Panc1 (cell line): ENCODE data around the gene CD300LG.

Experiments used
- CTCF ChIP-seq: fragments of 450-650 bp; IDR thresholded peaks from 2 replicates; pipeline ENCODE4 v1.5.1; 2017; ENCODE audit warnings: mild to moderate bottlenecking
- TCF7L2 ChIP-seq: IDR thresholded peaks from 2 replicates; pipeline ENCODE4 v1.6.1; 2011; ENCODE audit warnings: mild to moderate bottlenecking, low read depth, low read length, inconsistent platforms

DNA sequence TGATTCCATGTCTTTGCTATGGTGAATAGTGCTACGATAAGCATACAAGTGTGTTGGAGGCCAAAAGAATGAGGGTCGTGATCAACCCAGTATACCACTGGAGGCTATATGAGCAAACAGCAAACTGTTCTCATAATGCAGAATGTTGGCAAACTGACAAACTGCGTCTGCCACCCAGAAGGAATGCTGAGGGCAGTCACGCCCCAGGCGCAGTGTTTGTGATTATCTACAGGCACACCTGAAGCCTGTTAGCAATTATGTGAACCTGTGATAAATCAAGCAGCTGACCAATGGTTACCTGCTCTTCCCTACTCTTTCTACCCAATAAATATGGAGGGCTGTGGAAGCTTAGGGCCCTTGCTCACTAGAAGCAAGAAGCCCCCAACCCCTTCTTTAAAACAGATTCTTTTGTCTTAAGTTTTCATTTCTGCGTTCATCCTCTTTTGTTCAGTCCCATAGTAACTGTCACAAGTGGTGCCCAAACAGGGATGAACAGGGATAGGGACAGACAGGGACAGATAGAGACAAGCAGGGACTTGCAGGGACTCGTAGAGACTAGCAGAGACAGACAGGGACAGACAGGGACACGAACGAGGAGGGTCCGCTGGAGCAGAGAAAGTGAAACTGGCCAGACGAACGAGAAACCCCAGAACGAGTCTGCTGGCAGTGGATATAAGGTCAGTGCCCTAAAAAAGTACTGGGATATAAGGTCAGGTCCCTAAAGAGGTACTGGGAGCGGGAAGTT, 25.1 kb downstream of the CD300LG start:
- TF ChIP-seq CTCF (no peak), TCF7L2 (no peak)
